UCSD-AML1 (cell line): ENCODE results near the gene DTHD1.

Source experiments
- DNase-seq: peaks from one replicate; lab custom pipeline; 2025; ENCODE audit not compliant: unreplicated experiment; lab: John Stamatoyannopoulos, UW

Gene DTHD1

GRCh38 chr4:36338973-36339372, 57.6 kb downstream of the DTHD1 start:
- no peak for DNase-seq

- DNase-seq = no peak
Observed at GRCh38 chr4:36341936-36342335, 60.5 kb downstream of the DTHD1 start.

GRCh38 chr4:36343501-36344175, 62.2 kb downstream of the DTHD1 start:
- peak; percentile 4 for DNase-seq

- no peak for DNase-seq
Observed at GRCh38 chr4:36348403-36348938, 67.1 kb downstream of the DTHD1 start.

GRCh38 chr4:36349938-36350549, 68.6 kb downstream of the DTHD1 start:
- DNase-seq = peak; percentile 3

- DNase-seq = peak; percentile 56
Observed at GRCh38 chr4:36351082-36351666, 69.8 kb downstream of the DTHD1 start.

GRCh38 chr4:36353998-36354397, 72.6 kb downstream of the DTHD1 start:
- no peak for DNase-seq

GRCh38 chr4:36358173-36358572, 76.8 kb downstream of the DTHD1 start:
- DNase-seq = no peak

GRCh38 chr4:36360755-36361154, 79.3 kb downstream of the DTHD1 start:
- DNase-seq = no peak

GRCh38 chr4:36363024-36363423, 81.6 kb downstream of the DTHD1 start:
- no peak for DNase-seq

- no peak for DNase-seq
Observed at GRCh38 chr4:36374836-36375511, 93.6 kb downstream of the DTHD1 start.

GRCh38 chr4:36385951-36386571, 104.6 kb downstream of the DTHD1 start:
- peak; percentile 34 for DNase-seq

GRCh38 chr4:36386691-36387090, 105.3 kb downstream of the DTHD1 start:
- no peak for DNase-seq

- DNase-seq = no peak
Observed at GRCh38 chr4:36388710-36389109, 107.3 kb downstream of the DTHD1 start.

- no peak for DNase-seq
Observed at GRCh38 chr4:36391411-36391810, 110.0 kb downstream of the DTHD1 start.

- no peak for DNase-seq
Observed at GRCh38 chr4:36392024-36392423, 110.6 kb downstream of the DTHD1 start.

GRCh38 chr4:36392916-36393315, 111.5 kb downstream of the DTHD1 start:
- DNase-seq = no peak
